HG03175 (cell line): Measurements from ENCODE around the gene GALNT9.
"Not testable (repeated sequence)": the region's sequence is repeated elsewhere in the genome, so short reads cannot be mapped to it uniquely, and the experiment has no call there.

Experiments
- ATAC-seq: cut with Tn5 transposase; IDR thresholded peaks from one replicate; pipeline ENCODE4 v1.9.1; 2021; ENCODE audit warnings: mild to moderate bottlenecking, moderate library complexity; ENCODE audit not compliant: unreplicated experiment

GALNT9 gene

DNA sequence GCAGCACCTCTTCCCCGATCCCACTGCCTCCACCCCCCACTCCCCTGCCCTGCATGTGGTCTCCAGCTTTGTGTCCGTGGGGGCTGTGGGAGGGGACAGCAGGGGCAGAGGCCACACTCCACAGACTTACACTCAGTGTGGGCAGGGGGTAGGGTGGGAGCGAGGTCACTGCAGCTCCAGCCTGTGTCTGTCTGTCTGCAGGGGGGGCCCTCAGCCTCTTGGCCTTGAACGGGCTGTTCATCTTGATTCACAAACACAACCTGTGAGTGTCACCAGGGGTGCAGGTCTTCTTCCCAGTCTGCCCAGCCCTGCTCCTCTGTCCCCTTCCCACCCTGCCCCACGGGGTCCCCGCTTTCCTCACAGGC is 178.6 kb downstream of the GALNT9 start:
- no peak for ATAC-seq

DNA sequence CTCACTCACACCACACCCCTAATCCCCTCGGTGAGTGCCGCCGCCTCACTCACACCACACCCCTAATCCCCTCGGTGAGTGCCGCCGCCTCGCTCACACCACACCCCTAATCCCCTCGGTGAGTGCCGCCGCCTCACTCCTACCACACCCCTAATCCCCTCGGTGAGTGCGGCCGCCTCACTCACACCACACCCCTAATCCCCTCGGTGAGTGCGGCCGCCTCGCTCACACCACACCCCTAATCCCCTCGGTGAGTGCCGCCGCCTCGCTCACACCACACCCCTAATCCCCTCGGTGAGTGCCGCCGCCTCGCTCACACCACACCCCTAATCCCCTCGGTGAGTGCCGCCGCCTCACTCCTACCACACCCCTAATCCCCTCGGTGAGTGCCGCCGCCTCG is 179.9 kb downstream of the GALNT9 start:
- not testable (repeated sequence) for ATAC-seq

DNA sequence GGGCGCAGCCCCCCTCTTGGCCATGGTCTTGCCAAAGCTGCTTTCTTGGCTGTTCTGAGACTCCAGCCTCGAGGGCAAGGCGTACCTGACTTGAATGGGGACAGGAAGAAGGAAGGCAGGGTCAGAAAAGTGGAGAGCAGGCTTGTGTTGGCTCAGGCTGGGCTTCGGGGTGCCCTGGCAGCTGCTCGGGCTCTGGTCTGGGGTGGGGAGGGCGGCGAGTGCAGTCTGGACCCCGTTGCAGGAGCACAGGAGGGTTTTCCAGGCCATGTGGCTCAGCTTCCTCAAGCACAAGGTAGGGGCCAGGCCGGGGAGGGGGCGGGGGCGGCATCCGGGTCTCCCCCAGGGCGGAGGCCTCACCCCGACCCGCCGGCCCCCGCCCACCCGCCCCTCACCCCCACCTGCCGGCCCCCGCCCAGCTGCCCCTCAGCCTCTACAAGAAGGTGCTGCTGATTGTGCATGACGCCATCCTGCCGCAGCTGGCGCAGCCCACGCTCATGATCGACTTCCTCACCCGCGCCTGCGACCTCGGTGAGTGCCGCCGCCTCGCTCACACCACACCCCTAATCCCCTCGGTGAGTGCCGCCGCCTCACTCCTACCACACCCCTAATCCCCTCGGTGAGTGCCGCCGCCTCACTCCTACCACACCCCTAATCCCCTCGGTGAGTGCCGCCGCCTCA is 180.9 kb downstream of the GALNT9 start:
- ATAC-seq: no peak

DNA sequence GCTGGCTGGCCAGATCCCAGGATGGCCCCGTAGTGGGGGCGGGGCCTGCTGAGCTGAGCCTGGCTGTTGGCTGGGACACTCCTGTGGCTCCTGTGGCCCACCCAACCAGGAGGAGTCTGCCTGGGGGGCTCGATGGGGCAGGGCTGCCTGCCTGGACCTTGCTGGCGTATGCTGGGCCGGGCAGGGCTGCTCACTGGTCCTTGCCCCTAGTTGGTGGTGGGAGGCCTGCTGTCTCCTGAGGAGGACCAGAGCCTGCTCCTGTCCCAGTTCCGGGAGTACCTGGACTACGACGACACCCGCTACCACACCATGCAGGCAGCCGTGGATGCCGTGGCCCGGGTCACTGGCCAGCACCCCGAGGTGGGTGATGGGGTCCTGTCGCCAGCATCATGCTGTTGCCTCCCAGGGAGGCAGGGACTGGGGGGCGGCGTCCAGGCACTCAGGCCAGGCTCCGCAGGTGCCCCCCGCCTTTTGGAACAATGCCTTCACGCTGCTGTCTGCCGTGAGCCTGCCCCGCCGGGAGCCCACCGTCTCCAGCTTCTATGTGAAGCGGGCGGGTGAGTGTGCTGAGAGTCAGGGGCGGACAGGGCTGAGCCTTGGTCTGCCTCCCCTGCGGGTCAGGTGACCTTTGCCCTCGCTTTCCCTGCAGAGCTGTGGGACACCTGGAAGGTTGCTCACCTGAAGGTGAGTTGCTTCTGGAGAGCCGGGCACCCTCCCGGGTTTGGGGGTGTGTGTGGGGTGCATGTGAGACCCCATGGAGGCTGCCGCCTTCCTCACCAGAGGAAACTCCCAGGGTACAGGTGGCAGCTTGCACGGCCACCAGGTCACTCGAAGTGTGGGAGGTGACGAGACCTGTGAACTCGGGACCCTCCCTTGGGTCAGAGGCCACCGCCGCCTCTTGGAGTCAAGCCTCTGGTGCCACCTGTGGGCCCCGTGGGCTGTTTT is 181.7 kb downstream of the GALNT9 start:
- no peak for ATAC-seq

DNA sequence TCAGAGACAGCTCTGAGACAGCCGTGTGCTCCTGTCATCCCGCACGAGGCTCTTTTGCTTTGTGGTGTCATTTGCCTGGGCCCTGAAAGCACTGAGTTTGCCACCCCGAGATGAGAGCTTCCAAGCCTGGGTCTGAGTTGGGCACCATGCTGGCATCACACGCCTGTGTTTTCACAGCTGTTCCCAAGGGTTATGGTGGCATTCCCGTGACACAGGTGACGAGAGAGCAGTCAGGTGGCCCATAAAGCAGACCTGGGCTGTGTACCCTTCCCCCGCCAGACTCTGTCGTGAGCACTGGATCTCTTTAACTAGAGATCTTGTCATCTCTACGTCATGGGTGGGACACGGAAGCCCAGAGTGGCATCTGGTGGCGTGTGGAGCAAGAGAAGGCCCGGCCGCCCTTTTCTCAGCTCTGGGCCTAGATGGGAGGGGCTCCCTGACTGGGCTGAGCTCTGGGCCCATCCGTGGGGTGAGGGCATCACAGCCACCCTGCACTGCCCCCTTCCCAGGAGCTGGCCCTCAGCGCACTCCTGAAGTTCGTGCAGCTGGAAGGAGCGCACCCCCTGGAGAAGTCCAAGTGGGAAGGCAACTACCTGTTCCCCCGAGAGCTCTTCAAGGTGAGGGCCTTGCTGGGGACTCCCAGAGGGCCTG is 182.5 kb downstream of the GALNT9 start:
- no peak for ATAC-seq
